ENCODE results near the gene MFSD11.

DNA sequence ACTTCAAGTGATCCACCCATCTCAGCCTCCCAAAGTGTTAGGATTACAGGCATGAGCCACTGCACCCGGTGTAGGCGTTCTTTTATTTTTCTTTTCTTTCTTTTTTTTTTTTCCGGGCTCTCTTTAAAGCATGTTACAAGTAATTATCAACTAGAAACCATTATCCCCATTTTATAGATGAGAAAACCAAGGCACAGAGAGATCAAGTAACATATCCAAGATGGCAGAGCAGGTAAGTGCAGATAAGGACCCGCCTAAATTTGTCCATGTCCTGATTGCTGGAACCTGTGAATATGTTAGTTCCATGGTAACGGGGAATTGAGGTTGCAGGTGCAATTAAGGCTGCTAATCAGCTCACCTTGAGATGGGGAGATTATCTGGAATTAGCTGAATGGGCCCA is 54.4 kb downstream of the MFSD11 start:
- TF ChIP-seq RFX5 (IDR thresholded peaks at IDR 0.05) (no peak), EP300 (IDR thresholded peaks at IDR 0.05) (no peak), POLR2A (IDR thresholded peaks at IDR 0.05; ENCODE audit: low read length) (no peak)
- TF ChIP-seq, protein P1, sequence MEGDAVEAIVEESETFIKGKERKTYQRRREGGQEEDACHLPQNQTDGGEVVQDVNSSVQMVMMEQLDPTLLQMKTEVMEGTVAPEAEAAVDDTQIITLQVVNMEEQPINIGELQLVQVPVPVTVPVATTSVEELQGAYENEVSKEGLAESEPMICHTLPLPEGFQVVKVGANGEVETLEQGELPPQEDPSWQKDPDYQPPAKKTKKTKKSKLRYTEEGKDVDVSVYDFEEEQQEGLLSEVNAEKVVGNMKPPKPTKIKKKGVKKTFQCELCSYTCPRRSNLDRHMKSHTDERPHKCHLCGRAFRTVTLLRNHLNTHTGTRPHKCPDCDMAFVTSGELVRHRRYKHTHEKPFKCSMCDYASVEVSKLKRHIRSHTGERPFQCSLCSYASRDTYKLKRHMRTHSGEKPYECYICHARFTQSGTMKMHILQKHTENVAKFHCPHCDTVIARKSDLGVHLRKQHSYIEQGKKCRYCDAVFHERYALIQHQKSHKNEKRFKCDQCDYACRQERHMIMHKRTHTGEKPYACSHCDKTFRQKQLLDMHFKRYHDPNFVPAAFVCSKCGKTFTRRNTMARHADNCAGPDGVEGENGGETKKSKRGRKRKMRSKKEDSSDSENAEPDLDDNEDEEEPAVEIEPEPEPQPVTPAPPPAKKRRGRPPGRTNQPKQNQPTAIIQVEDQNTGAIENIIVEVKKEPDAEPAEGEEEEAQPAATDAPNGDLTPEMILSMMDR (IDR thresholded peaks at IDR 0.05): no peak
